HG02938 (cell line): Measurements from ENCODE around the gene HBZ.
"Not testable (repeated sequence)": the region's sequence is repeated elsewhere in the genome, so short reads cannot be mapped to it uniquely, and the experiment has no call there.

Source experiments
- ATAC-seq: cut with Tn5 transposase; IDR thresholded peaks from one replicate; pipeline ENCODE4 v1.9.1; 2021; ENCODE audit warnings: mild to moderate bottlenecking, moderate library complexity; ENCODE audit not compliant: unreplicated experiment

HBZ gene

GRCh38 chr16:164134-164823, 11.8 kb downstream of the HBZ start:
- not testable (repeated sequence) for ATAC-seq

GRCh38 chr16:164827-165538, 12.5 kb downstream of the HBZ start:
- no peak for ATAC-seq

GRCh38 chr16:165539-166374, 13.3 kb downstream of the HBZ start, which contains the start of gene HBM:
HBM (plus strand) TSS chr16:165978; CDS start chr16:165998, 20 bp downstream.
- no peak for ATAC-seq

GRCh38 chr16:166375-167121, 14.1 kb downstream of the HBZ start:
- no peak for ATAC-seq

- ATAC-seq = no peak
These were observed 14.8 kb downstream of the HBZ start for GRCh38 chr16:167122-167690.

- no peak for ATAC-seq
These were observed 16.0 kb downstream of the HBZ start for GRCh38 chr16:168424-168823.

GRCh38 chr16:169014-169413, 16.6 kb downstream of the HBZ start:
- no peak for ATAC-seq

GRCh38 chr16:170088-170507, 17.7 kb downstream of the HBZ start:
- ATAC-seq = not testable (repeated sequence)

- no peak for ATAC-seq
These were observed 18.3 kb downstream of the HBZ start for GRCh38 chr16:170788-171187.

GRCh38 chr16:172374-172941, 20.0 kb downstream of the HBZ start, which contains the start of gene HBA2:
HBA2 (plus strand) TSS chr16:172876; CDS start chr16:172913, 37 bp downstream.
- not testable (repeated sequence) for ATAC-seq

GRCh38 chr16:173211-173854, 20.9 kb downstream of the HBZ start:
- ATAC-seq = not testable (repeated sequence)

GRCh38 chr16:173928-174769, 21.7 kb downstream of the HBZ start:
- ATAC-seq = not testable (repeated sequence)

- no peak for ATAC-seq
These were observed 22.8 kb downstream of the HBZ start for GRCh38 chr16:175011-175949.

GRCh38 chr16:176006-176405, 23.6 kb downstream of the HBZ start:
- not testable (repeated sequence) for ATAC-seq

- ATAC-seq = not testable (repeated sequence)
These were observed 24.3 kb downstream of the HBZ start, which contains the start of gene HBA1 for GRCh38 chr16:176477-177382. HBA1 (plus strand) TSS chr16:176680; CDS start chr16:176717, 37 bp downstream.

- ATAC-seq = no peak
These were observed 25.0 kb downstream of the HBZ start for GRCh38 chr16:177394-177822.
